HUES48 (cell line): ENCODE measurements around the gene ZNF425.
A peak's percentile ranks its signal among the peaks of the same experiment; 100 is the strongest.
"Not testable (repeated sequence)": the region's sequence is repeated elsewhere in the genome, so short reads cannot be mapped to it uniquely, and the experiment has no call there.

Experiments used
- H3K27ac ChIP-seq: one replicate; pipeline ENCODE4 v1.7.0; 2013; ENCODE audit warnings: low read depth, low read length, inconsistent platforms
- H3K27me3 ChIP-seq: 2 replicates; pipeline ENCODE4 v1.6.1; 2013; ENCODE audit warnings: mild to moderate bottlenecking, low read length; ENCODE audit not compliant: control insufficient read depth, insufficient read depth
- H3K36me3 ChIP-seq: 2 replicates; pipeline ENCODE4 v1.6.1; 2013; ENCODE audit warnings: low read length; ENCODE audit not compliant: control insufficient read depth, insufficient read depth
- H3K4me1 ChIP-seq: 2 replicates; pipeline ENCODE4 v1.6.1; 2013; ENCODE audit warnings: mild to moderate bottlenecking, low read length; ENCODE audit not compliant: control insufficient read depth, insufficient read depth
- H3K4me3 ChIP-seq: 2 replicates; pipeline ENCODE4 v1.5.1; 2013; ENCODE audit warnings: mild to moderate bottlenecking, low read depth, low read length
- H3K9ac ChIP-seq: 2 replicates; pipeline ENCODE4 v1.6.1; 2013; ENCODE audit warnings: mild to moderate bottlenecking, low read depth, low read length, moderate library complexity
- H3K9me3 ChIP-seq: 2 replicates; pipeline ENCODE4 v1.6.1; 2013; ENCODE audit warnings: low read length; ENCODE audit not compliant: control insufficient read depth, insufficient read depth

Gene ZNF425

DNA sequence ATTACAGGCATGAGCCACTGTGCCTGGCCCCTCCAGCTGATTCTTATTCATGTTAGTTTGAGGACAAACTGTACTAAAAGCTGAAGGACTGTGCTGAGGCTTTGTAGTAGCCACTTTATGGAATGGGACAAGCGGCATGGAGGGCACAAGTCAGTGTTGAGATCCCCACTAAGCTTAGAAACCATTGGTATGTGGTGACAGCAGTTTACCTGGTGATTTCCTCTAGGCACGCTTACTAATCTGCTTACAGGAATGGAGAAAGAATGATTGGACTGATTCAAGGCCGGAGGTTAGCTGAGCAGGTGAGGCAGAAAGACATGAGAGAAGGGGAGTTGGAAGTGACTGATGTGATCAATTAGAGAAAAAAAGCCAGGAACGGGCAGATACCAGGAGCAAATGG, 24.9 kb upstream of the ZNF425 start:
- peaks cover 57% of the 10 kb centered on the region for H3K36me3 ChIP-seq
- no peaks in the 10 kb centered on the region for H3K27me3 ChIP-seq
- no peak overlapping the region for H3K4me3 ChIP-seq
- H3K9me3 ChIP-seq: no peaks in the 10 kb centered on the region
- peaks cover 27% of the 10 kb centered on the region for H3K4me1 ChIP-seq
- no peak overlapping the region for H3K27ac ChIP-seq
- no peak overlapping the region for H3K9ac ChIP-seq

DNA sequence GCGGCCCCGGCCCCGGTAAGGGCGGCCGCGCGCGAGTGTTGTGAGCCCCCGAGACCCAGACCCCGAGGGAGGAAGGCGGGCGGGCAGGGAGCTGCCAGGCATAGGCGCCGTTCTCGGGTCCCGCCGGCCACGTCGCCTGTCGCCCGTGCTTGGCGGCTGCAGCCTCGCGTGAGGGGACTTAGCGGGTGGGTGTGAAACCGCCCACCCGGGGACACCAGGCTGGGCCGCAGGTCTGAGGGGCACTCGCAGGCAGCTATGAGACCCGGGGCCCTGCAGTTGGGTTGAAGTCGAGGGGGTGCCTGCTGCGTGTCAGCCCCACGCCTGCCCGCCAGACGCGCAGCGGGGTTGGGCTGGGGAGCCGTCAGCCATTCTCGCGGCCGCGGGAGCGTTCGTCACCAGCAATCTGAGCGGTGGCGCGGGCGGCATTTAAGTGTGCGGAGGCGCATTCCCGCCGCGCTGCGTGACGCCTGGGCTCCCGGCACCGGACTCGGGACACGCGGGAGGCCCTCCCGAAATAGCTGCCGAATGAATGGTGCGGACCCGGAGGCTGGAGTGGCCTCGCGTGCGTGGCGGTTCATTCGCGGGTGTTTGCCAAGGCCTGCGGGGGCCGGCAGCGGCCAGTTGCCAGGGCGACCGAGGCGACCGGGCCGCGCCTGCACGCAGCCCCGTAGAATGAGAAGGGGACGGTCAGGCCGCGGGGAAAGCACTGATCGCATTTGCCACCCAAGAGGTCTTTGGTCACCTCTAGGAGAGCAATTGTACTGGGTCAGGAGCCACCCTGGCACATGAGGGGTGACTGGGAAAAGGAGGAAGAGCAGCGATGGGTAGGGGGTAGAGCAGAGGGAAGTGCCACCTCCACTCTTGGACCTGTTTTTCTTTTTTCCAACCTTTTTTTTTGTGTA, 21.9 kb upstream of the ZNF425 start:
- Histone ChIP-seq H3K4me3 (peak overlapping the region; percentile 92), H3K9ac (peak overlapping the region; percentile 94), H3K27ac (peak overlapping the region; percentile 99), H3K36me3 (peaks cover 29% of the 10 kb centered on the region), H3K27me3 (no peaks in the 10 kb centered on the region), H3K9me3 (no peaks in the 10 kb centered on the region), H3K4me1 (peaks cover 51% of the 10 kb centered on the region)

DNA sequence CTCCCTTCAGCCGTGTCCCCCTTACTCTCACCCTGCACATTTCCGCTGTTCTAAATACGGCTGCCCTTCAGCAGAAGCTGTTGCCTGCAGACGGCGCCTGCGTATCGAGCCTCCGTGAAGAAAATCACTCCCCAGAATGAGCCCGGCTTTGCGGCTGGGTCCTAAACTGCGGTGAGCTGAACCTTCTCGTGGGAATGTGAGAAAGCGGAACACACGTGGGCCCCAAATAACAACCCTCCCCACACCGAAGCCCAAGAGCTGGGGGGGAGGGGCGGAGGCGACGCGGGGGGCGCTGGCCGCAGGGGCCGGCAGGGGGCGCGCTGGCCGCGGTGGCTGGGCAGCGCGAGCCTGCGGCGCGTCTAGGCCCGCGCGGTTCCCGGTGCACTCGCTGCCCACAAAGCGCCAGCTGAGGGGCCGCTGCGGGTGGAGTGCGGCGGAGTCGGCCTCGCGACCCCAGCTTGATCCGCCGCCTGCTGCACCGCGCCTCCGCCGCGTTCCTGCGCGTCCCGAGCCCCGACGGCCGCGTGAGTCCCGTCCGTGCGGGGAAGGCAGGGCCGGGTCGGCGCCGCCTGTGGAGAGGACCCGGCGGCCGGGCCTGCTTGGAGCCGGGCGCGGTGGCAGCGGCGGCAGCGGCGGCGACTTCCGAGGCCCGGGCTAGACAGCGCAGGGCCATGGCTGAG, 21.1 kb upstream of the ZNF425 start, which contains the start of gene ZNF398:
ZNF398 (plus strand) TSS at position 382 of the 680 bp plus-strand sequence; CDS start at position 672, 290 bp downstream.
- Histone ChIP-seq H3K4me3 (peak within 1 kb of the TSS; percentile 92), H3K4me1 (peaks cover 51% of the 10 kb centered on the region), H3K36me3 (peaks cover 23% of the 10 kb centered on the region), H3K9ac (peak within 1 kb of the TSS; percentile 94), H3K27me3 (no peaks in the 10 kb centered on the region), H3K27ac (peak within 1 kb of the TSS; percentile 99), H3K9me3 (no peaks in the 10 kb centered on the region)

DNA sequence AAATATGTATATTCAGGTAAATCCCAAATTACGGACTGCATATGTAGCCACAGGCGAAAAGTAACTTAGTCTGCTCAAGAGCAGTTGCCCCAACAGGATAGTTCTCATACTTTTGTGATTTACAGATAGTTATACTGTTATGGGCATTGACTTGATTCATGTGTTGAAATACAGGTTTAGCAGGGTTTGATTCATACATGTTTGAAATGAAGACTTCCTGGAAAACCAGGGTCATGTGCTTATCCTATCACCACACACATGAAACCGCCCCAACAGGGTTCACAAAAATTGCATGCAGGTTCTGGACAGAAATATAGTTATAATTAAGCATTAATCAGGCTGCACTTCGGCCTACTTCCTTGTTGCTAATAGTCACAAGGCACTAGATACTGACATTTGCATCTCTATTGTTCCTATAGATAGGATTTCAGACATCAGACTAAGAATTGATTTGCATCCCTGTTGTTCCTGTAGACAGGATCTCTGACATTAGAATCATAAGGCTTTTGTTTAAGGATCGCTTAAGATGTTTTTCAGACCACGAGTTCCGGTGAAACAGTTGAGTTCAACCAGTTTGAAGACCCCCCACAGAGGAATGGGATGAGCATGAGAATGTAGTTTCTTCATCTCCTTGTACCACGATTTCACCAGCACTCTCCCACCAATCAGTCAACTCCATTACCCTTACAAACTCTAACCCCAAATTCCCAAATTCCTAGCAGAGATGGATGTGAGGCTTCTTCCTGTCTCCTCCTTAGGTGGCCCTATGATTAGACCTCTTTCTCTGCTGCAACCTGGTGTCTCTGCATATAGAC, 19.1 kb upstream of the ZNF425 start:
- H3K9ac ChIP-seq: peak overlapping the region; percentile 94
- H3K4me1 ChIP-seq: peaks cover 40% of the 10 kb centered on the region
- no peaks in the 10 kb centered on the region for H3K27me3 ChIP-seq
- H3K36me3 ChIP-seq: peaks cover 9% of the 10 kb centered on the region
- peak overlapping the region; percentile 92 for H3K4me3 ChIP-seq
- peak overlapping the region; percentile 99 for H3K27ac ChIP-seq
- H3K9me3 ChIP-seq: no peaks in the 10 kb centered on the region

DNA sequence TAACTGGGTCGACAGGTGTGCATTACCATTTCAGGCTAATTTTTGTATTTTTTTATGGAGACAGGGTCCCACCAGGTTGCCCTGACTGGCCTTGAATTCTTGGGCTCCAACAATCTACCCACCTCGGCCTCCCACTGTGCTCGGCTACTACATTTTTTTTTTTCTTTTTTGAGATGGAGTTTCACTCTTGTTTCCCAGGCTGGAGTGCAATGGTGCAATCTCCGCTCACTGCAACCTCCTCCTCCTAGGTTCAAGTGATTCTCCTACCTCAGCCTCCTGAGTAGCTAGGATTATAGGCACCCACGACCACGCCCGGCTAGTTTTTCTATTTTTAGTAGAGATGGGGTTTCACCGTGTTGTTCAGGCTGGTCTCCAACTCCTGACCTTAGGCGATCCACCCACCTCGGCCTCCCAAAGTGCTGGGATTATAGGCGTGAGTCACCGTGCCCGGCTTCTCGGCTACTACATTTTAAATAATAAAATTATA, 18.4 kb upstream of the ZNF425 start:
- peaks cover 32% of the 10 kb centered on the region for H3K4me1 ChIP-seq
- not testable (repeated sequence) for H3K36me3 ChIP-seq, H3K27me3 ChIP-seq, H3K9me3 ChIP-seq
- peak overlapping the region; percentile 99 for H3K27ac ChIP-seq
- H3K4me3 ChIP-seq: peak overlapping the region; percentile 52
- peak overlapping the region; percentile 65 for H3K9ac ChIP-seq

DNA sequence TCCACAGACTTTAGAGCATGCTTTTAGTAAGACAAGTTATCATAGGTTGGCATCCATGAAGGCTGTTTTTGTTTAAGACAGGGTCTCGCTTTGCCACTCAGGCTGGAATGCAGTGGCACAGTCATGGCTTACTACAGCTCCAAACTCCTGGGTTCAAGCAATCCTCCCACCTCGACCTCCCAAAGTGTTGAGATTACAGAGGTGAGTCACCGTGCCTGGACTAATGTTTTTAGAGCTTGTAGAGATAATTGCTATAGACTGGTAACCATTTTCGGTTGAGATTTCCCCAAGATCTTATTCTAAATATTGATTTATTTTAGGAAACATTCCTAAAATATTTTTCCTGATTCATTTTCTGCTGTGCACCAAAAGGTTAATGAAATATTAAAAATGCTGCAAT, 15.8 kb upstream of the ZNF425 start:
- no peak overlapping the region for H3K4me3 ChIP-seq
- no peaks in the 10 kb centered on the region for H3K36me3 ChIP-seq
- H3K4me1 ChIP-seq: peaks cover 29% of the 10 kb centered on the region
- H3K27ac ChIP-seq: no peak overlapping the region
- H3K27me3 ChIP-seq: no peaks in the 10 kb centered on the region
- H3K9me3 ChIP-seq: no peaks in the 10 kb centered on the region
- no peak overlapping the region for H3K9ac ChIP-seq

DNA sequence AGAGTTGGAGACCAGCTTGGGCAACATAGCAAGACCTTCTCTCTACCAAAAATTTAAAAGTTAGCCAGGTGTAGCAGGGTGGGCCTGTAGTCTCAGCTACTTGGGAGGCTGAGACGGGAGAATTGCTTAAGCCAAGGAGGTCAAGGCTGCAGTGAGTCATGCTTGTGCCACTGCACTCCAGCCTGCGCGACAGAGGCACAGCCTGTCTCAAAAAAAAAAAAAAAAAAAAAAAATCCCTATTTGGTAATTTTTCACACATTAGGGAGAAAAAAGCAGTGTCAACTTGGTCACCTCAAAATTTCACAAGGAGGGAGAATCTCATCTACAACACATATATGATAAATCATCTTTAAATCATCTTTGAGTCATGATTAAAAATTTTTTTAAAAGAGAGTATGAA, 14.7 kb upstream of the ZNF425 start:
- Histone ChIP-seq H3K36me3 (no peaks in the 10 kb centered on the region), H3K27ac (no peak overlapping the region), H3K4me3 (no peak overlapping the region), H3K9me3 (no peaks in the 10 kb centered on the region), H3K27me3 (no peaks in the 10 kb centered on the region), H3K9ac (no peak overlapping the region), H3K4me1 (peaks cover 23% of the 10 kb centered on the region)

DNA sequence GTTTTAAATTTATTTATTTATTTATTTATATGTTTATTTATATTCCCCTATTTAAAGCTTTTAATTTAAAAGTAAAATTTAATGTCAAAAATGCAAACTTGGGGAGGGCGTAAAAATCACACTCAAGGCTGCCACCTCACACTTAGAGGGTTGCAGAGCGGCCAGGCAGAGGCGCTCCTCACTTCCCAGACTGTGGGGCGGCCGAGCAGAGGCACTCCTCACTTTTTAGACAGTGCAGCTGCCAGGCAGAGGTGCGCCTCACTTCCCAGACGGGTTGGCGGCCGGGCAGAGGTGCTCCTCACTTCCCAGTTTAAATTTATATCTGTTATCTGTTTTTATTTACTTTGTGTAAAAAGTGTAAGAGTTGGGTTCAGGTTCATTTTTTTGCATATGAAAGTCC, 10.0 kb upstream of the ZNF425 start:
- Histone ChIP-seq H3K4me3 (no peak overlapping the region), H3K9me3 (no peaks in the 10 kb centered on the region), H3K9ac (no peak overlapping the region), H3K36me3 (peaks cover 14% of the 10 kb centered on the region), H3K27ac (no peak overlapping the region), H3K27me3 (no peaks in the 10 kb centered on the region), H3K4me1 (no peaks in the 10 kb centered on the region)

DNA sequence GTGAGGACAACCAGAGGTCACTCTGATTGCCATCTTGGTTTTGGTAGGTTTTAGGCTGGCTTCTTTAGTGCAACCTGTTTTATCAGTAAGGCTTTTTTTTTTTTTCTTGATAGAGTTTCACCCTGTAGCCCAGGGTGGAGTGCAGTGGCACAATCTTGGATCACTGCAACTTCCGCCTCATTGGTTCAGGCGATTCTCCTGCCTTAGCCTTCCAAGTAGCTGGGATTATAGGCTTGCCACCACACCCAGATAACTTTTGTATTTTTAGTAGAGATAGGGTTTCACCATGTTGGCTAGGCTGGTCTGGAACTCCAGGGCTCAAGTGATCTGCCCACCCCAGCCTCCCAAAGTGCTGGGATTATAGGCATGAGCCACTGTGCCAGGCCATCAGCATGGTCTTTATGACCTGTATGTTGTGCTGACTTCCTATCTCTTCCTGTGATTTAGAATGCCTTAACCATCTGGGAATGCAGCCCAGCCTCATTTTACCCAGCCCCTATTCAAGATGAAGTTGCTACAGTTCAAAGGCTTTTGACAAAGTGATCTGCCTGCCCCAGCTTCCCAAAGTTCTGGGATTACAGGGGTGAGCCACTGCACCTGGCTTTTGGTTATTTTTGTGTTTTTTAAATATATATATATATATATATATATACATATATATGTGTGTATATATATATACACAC, 7.0 kb upstream of the ZNF425 start:
- H3K4me3 ChIP-seq: no peak overlapping the region
- no peak overlapping the region for H3K27ac ChIP-seq
- peaks cover 27% of the 10 kb centered on the region for H3K36me3 ChIP-seq
- H3K4me1 ChIP-seq: peaks cover under 1% of the 10 kb centered on the region; the same call in 1 of the 2 replicates
- no peaks in the 10 kb centered on the region for H3K27me3 ChIP-seq
- H3K9ac ChIP-seq: no peak overlapping the region
- H3K9me3 ChIP-seq: peaks cover 7% of the 10 kb centered on the region; the same call in 1 of the 2 replicates

DNA sequence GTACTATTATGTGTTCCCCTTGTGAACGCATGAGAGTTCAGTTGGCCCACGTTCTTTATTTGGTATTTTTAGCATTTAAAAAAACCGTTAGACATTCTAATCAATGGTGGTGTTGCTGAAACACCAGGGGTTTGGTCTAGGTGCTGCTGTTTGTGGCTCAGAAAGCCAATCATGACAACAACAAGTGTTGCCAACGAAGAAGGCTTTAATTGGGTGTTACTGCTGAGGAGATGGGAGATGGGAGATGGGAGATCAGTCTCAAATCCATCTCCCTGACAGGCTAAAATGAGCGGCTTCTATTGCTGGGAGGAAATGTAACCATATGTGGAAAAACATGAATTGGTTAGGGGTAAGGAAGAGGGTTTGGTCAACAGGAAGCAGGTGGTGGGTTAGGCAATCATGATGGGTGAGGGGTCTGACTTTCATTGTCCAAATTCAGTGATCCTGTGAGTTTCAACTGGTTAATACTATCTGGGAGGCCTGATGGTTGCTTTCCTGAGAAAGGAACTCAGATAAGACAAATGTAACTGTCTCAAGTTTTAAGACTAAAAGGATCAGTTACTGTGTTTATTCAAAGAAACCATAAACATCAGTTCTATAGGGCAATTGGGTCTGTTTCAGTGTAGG, 4.6 kb upstream of the ZNF425 start:
- Histone ChIP-seq H3K9me3 (peaks cover 7% of the 10 kb centered on the region; the same call in 1 of the 2 replicates), H3K4me1 (peaks cover 7% of the 10 kb centered on the region), H3K27ac (no peak overlapping the region), H3K9ac (no peak overlapping the region), H3K27me3 (no peaks in the 10 kb centered on the region), H3K4me3 (no peak overlapping the region), H3K36me3 (peaks cover 27% of the 10 kb centered on the region)
